Osteoblast (primary cell): ENCODE data around the gene PRAMEF20. TPM values are rescaled to one million over a fixed set of nuclear protein-coding genes. Genes with fewer than 3 reads are reported as not detected.

Source experiments
- DNase-seq: peaks from one replicate; pipeline ENCODE4 v3.0.0; 2011; ENCODE audit warnings: low spot score, mixed read lengths; ENCODE audit not compliant: insufficient read length; ENCODE audit errors: missing footprints
- H2AFZ ChIP-seq: 2 replicates; pipeline ENCODE4 v1.6.0; 2011; ENCODE audit warnings: mild to moderate bottlenecking, low read length
- H3K27ac ChIP-seq: 2 replicates; pipeline ENCODE4 v1.5.1; 2011; ENCODE audit warnings: mild to moderate bottlenecking, low read depth, low read length, moderate library complexity
- H3K27me3 ChIP-seq: 2 replicates; pipeline ENCODE4 v1.6.0; 2012; ENCODE audit warnings: mild to moderate bottlenecking, control low read depth, inconsistent platforms, low read length, moderate library complexity; ENCODE audit not compliant: insufficient read depth
- H3K36me3 ChIP-seq: 2 replicates; pipeline ENCODE4 v1.5.1; 2011; ENCODE audit warnings: mild to moderate bottlenecking, low read length, control low read depth, moderate library complexity; ENCODE audit not compliant: insufficient read depth
- H3K4me1 ChIP-seq: 2 replicates; pipeline ENCODE4 v1.5.1; 2011; ENCODE audit warnings: mild to moderate bottlenecking, low read length, control low read depth, moderate library complexity; ENCODE audit not compliant: insufficient read depth
- H3K4me2 ChIP-seq: 2 replicates; pipeline ENCODE4 v1.6.0; 2011; ENCODE audit warnings: mild to moderate bottlenecking, low read length; ENCODE audit not compliant: insufficient read depth
- H3K4me3 ChIP-seq: fragments of 200-600 bp; sonication (generic); 3 replicates; pipeline ENCODE4 v1.5.1; 2012; ENCODE audit warnings: mild to moderate bottlenecking, low read length, inconsistent platforms; ENCODE audit not compliant: insufficient read depth
- H3K79me2 ChIP-seq: 2 replicates; pipeline ENCODE4 v1.6.0; 2012; ENCODE audit warnings: mild to moderate bottlenecking, low read length, control low read depth, inconsistent platforms; ENCODE audit not compliant: insufficient read depth
- H3K9me3 ChIP-seq: 2 replicates; pipeline ENCODE4 v1.5.1; 2011; ENCODE audit warnings: low read depth, low read length, control low read depth
- H4K20me1 ChIP-seq: 2 replicates; pipeline ENCODE4 v1.6.0; 2012; ENCODE audit warnings: mild to moderate bottlenecking, low read length, control low read depth; ENCODE audit not compliant: insufficient read depth
- total RNA-seq: library from RNA; depleted of rRNA; stranded (reverse); fragments of >200 nt; gene quantifications from 2 replicates; pipeline ENCODE4 v1.2.3, GENCODE V29; 2012
- TF ChIP-seq, protein P1 (sequence below): IDR thresholded peaks from 2 replicates; pipeline ENCODE4 v1.5.1; 2011; ENCODE audit warnings: mild to moderate bottlenecking, low read depth, low read length, moderate library complexity; ENCODE audit errors: extremely low read depth

The PRAMEF20 gene
- total RNA-seq, 1 donor: not detected

DNA sequence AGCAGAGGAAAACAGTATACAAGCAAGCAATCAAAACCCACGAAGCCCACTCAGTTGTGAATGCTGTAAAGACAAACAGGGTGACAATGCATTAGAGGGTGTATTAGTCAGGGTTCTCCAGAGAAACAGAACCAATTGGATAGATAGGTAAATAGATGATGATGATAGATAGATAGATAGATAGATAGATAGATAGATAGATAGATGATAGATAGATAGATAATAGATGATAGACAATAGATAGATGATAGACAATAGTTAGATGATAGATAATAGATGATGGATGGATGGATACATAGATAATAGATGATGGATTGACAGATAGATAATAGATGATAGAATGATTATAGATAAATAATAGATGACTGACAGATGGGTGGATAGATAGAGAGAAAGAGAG, 55.3 kb downstream of the PRAMEF20 start:
- no peak overlapping the region for H3K4me3 ChIP-seq
- no peaks in the 10 kb centered on the region for H3K4me1 ChIP-seq
- no peaks in the 10 kb centered on the region for H4K20me1 ChIP-seq
- no peaks in the 10 kb centered on the region for H3K36me3 ChIP-seq
- no peak for DNase-seq
- H3K79me2 ChIP-seq: no peaks in the 10 kb centered on the region
- TF ChIP-seq, protein P1, sequence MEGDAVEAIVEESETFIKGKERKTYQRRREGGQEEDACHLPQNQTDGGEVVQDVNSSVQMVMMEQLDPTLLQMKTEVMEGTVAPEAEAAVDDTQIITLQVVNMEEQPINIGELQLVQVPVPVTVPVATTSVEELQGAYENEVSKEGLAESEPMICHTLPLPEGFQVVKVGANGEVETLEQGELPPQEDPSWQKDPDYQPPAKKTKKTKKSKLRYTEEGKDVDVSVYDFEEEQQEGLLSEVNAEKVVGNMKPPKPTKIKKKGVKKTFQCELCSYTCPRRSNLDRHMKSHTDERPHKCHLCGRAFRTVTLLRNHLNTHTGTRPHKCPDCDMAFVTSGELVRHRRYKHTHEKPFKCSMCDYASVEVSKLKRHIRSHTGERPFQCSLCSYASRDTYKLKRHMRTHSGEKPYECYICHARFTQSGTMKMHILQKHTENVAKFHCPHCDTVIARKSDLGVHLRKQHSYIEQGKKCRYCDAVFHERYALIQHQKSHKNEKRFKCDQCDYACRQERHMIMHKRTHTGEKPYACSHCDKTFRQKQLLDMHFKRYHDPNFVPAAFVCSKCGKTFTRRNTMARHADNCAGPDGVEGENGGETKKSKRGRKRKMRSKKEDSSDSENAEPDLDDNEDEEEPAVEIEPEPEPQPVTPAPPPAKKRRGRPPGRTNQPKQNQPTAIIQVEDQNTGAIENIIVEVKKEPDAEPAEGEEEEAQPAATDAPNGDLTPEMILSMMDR: no peak
- H3K27me3 ChIP-seq: no peaks in the 10 kb centered on the region
- no peaks in the 10 kb centered on the region for H3K9me3 ChIP-seq
- no peak overlapping the region for H2AFZ ChIP-seq
- no peak overlapping the region for H3K4me2 ChIP-seq
- no peak overlapping the region for H3K27ac ChIP-seq

GRCh38 chr1:13469343-13469742, 59.1 kb downstream of the PRAMEF20 start:
- Histone ChIP-seq H3K4me2 (no peak overlapping the region), H3K4me3 (no peak overlapping the region), H3K27ac (no peak overlapping the region), H3K4me1 (no peaks in the 10 kb centered on the region), H3K27me3 (no peaks in the 10 kb centered on the region), H3K9me3 (no peaks in the 10 kb centered on the region), H3K36me3 (no peaks in the 10 kb centered on the region), H4K20me1 (no peaks in the 10 kb centered on the region), H2AFZ (no peak overlapping the region), H3K79me2 (no peaks in the 10 kb centered on the region)
- TF ChIP-seq, protein P1: no peak
- no peak for DNase-seq

Other genes with a start within 250 kb of the PRAMEF20 start
- gene HNRNPCL4, start 244.8 kb upstream of the PRAMEF20 start, total RNA-seq: not detected in 2 replicates
- gene PRAMEF9, start 238.6 kb upstream of the PRAMEF20 start, total RNA-seq: not detected in 2 replicates
- gene PRAMEF13, start 209.0 kb upstream of the PRAMEF20 start, total RNA-seq: not detected in 2 replicates
- not detected in 2 replicates for gene PRAMEF18, start 184.3 kb upstream of the PRAMEF20 start, total RNA-seq
- gene PRAMEF5, start 156.3 kb upstream of the PRAMEF20 start, total RNA-seq: not detected in 2 replicates
- gene PRAMEF8, start 125.3 kb upstream of the PRAMEF20 start, total RNA-seq: under 0.01 TPM in 1 of 2 replicates, not detected in the other
- gene PRAMEF33, start 106.9 kb upstream of the PRAMEF20 start, total RNA-seq: not detected in 2 replicates
- gene PRAMEF15, start 94.9 kb upstream of the PRAMEF20 start, total RNA-seq: not detected in 2 replicates
- gene PRAMEF14, start 63.3 kb upstream of the PRAMEF20 start, total RNA-seq: not detected in 2 replicates
- not detected in 2 replicates for gene PRAMEF19, start 38.5 kb upstream of the PRAMEF20 start, total RNA-seq
- gene PRAMEF17, start 20.8 kb upstream of the PRAMEF20 start, total RNA-seq: not detected in 2 replicates
- gene LRRC38, start 103.6 kb downstream of the PRAMEF20 start, total RNA-seq: not detected in 2 replicates
- 4.7 and 11.9 TPM in 2 replicates for gene PDPN, start 173.4 kb downstream of the PRAMEF20 start, total RNA-seq